HG02885 (cell line): Measurements from ENCODE around the gene TMEM132D.
"Not testable (repeated sequence)": the region's sequence is repeated elsewhere in the genome, so short reads cannot be mapped to it uniquely, and the experiment has no call there.

Source experiments
- ATAC-seq: cut with Tn5 transposase; IDR thresholded peaks from one replicate; pipeline ENCODE4 v1.9.1; 2021; ENCODE audit warnings: mild to moderate bottlenecking; ENCODE audit not compliant: unreplicated experiment, poor library complexity

TMEM132D gene

DNA sequence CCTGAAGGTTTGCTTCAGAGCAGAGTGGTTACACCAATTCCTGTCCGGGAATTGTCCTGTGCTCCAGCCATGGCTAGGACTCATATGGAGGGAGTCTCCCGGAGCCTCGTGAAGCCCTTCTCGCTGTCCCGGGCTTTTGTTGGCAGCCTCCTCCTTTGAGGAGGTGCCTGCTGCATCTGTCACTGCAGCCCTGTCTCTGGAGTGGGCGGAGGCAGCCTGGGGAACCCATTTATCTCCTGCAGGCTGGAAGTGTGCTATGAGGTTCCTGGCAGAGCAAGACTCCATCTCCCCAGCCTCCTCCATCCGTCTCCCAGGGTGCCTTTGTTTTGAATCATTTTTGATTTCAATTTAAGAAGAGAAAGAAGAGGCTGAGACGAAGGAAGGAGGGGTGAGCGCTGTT, 695.3 kb downstream of the TMEM132D start:
- no peak for ATAC-seq

- no peak for ATAC-seq
These were observed 696.7 kb downstream of the TMEM132D start for GRCh38 chr12:129207084-129207483.

- no peak for ATAC-seq
These were observed 700.4 kb downstream of the TMEM132D start for GRCh38 chr12:129203456-129203855.

DNA sequence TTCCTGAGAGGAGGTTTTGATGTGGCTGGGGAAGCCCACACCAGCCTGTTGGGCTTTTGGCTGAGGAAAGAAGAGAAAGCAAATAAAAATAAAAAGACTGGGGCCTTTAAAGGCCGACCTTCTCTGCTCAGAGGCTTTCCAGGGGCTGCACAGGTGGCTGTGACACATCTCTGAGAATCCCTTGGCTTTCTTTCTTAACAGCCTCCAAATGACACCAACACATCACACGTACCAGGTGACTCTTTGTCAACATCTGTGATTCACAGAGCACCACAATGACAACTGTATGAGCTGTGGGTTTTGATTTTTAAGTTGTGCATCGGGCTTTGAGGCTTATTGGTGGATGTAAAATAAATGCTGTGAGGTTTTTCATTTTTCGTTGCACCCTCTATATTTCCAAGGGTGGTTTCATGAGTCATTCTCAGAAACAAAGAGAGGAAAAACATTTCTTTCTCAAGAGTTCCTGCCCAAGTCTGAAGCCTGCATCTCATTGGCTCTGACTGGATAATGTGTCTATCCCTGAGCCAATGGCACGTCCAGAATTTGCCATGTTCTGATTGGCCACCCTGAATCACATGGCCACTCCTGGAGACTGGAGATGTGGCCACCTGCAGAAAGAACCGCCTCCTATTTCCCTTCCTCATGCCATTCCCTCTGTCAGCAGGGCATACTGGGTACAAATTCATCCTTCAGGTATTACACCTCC, 701.6 kb downstream of the TMEM132D start:
- ATAC-seq: no peak

DNA sequence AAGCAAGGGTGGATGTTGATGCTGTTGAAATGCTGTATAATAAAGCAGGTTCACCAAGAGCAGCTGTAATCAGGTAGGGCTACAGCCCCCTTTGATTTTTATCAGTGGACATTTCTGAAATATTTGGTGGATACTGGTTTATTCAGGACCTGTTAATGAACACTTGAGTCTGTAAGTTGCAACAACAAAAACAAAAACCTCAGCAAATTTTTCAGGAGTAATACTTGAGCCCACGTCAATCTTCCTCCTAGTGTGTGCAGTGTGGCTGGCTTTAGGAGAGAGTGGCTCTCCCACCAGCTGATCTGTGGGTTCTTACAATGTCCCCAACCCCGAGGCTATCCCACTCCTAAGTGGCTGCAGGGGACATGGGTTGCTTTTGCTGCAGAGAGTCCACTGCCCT, 702.8 kb downstream of the TMEM132D start:
- no peak for ATAC-seq

DNA sequence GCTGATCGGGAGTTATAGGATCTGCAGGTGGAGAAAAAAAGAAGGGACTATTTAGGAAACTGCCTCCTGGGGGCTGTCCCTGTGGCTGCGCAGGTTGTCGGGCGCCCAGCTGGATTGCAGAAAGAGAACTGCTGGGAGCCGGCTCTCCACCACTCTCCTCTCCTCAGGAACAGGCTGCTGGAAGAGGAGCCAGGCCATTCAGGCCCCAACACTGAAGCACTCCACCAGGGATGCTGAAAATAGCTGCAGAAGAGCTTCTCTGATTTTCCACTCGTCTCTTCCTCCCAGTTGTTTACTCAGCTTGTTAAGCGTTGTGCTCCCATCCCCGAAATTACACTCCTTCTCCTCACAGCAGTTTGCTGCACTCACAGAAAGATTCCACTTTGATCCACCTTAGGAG, 703.2 kb downstream of the TMEM132D start:
- ATAC-seq: no peak

- ATAC-seq: no peak
These were observed 706.9 kb downstream of the TMEM132D start for GRCh38 chr12:129196927-129197326.

DNA sequence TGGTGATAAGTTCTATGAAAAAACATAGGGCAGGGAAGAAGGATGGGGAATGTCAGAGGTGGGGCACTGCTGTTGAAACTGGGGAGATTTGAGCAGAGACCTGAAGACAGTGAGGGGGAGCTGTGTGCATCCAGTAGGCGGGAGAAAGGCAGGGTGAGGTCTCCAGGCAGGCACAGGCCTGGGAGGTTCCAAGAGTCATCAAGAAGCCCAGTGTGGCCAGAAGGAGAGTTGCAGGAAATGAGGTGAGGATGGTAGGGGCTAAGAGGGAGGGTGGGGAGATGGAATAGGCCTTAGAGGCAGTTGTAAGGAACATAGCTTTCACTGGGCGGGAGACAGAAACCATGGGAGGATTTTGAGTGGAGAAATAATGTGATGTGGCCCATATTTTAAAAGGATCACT, 708.7 kb downstream of the TMEM132D start:
- ATAC-seq: no peak

- ATAC-seq: no peak
These were observed 710.5 kb downstream of the TMEM132D start for GRCh38 chr12:129193263-129193871.

- no peak for ATAC-seq
These were observed 713.0 kb downstream of the TMEM132D start for GRCh38 chr12:129190827-129191226.

DNA sequence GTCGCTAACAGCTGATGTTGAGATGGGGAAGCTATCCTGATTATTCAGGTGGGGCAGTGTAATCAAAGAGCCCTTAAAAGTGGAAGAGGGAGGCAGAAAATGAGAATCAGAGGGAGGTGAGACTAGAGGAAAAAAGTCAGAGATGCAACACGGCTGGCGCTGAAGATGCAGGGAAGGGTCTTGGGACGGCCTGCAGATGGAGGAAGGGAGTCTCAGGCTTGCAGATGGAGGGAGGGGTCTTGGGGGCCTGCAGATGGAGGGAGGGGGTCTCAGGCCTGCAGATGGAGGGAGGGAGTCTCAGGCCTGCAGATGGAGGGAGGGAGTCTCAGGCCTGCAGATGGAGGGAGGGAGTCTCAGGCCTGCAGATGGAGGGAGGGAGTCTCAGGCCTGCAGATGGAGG, 713.9 kb downstream of the TMEM132D start:
- not testable (repeated sequence) for ATAC-seq

GRCh38 chr12:129186952-129187351, 716.9 kb downstream of the TMEM132D start:
- no peak for ATAC-seq

- no peak for ATAC-seq
These were observed 718.0 kb downstream of the TMEM132D start for GRCh38 chr12:129185855-129186254.

DNA sequence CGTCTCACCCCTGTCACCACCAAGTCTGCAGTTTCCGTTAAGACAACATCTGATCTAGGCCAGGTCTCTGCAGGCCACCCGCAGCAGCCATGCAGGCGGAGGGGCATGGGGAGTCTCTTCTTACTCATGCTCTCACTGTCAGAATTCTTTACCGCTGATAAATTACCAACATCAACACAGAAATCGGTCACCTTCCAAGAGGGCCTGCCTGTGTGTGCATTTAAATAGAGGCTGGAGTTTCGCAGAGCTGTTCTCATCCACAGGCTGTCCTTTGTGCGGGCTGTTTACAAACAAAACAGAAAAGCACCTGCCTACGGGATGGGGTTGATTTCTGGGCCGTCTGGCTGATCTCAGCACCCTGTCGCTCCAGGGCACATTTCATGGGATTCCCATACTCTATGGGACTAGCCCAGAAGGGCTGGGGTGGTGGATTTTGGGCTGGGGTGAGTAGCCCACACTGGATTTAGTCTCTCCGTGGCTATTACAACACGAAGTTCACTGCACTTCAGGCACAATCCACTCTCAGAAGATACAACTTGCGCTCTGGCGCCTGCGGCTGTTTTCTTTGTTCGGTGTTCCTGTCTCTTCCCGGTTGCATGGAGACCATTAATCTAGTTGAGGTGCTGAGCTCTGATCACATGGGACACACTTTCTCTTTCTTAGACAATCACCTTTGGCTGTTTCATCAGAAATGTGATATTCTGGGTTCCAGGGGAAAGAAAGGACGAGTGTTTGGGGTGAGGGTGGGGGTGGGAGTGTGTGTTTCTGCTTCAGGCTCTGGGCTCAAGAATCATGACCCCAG, 719.5 kb downstream of the TMEM132D start:
- no peak for ATAC-seq

- ATAC-seq: no peak
These were observed 723.8 kb downstream of the TMEM132D start for GRCh38 chr12:129179941-129180553.

DNA sequence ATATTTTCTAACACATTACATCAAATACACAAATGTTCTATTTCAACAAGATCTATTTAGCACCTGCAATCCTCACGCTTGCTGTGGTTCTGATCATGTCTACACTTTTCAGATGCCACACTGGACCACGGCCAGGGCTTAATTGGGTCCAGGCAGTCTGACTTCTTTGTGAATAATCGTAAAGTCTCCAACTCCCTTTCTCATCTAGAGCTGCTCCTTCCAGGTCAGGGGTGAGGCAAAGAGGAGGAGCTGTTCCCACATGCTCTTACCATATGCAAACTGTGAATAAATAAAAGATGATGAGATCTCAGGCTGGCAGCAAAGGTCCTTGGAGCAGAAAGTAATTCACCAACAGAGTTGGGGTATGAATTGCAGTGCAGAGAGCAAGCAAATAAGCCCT, 733.9 kb downstream of the TMEM132D start:
- no peak for ATAC-seq

GRCh38 chr12:129163861-129164260, 740.0 kb downstream of the TMEM132D start:
- no peak for ATAC-seq

DNA sequence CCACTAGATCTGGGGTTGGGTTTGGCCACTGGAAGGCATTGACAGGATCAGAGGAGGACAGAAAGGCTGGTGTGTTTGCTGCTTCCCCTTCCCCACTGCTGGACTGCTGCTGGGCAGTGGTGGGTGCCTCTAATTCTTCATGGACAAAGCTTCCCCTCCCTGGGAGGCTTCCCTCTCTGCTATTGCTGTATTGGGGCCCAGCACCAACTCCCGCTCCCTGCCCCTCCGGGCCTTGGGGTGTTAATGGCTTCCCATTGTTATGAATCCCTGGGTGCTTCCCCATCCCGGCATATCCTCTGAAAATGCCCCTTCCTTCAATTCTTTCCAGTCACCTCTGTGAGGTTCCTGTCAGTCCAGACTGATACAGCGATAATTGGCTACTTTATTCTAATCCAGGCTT, 740.4 kb downstream of the TMEM132D start:
- no peak for ATAC-seq

DNA sequence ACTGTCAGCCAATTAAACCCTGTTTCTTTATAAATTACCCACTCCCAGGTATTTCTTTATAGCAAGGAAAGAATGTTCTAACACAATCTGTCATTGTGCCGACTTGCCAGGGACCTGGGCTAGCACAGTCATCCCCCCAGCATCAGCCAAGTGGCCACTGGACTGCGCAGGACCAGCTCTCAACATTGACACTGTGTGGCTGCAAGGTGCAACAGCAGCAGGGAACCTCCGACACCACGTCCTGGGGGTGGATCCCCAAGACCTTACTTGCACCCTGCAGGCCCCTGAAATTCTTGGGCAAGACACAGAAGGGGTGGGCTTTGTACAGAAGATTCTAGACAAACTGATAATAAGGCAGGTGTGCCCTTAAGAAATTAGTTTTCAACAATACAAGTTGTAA, 741.0 kb downstream of the TMEM132D start:
- ATAC-seq: no peak

DNA sequence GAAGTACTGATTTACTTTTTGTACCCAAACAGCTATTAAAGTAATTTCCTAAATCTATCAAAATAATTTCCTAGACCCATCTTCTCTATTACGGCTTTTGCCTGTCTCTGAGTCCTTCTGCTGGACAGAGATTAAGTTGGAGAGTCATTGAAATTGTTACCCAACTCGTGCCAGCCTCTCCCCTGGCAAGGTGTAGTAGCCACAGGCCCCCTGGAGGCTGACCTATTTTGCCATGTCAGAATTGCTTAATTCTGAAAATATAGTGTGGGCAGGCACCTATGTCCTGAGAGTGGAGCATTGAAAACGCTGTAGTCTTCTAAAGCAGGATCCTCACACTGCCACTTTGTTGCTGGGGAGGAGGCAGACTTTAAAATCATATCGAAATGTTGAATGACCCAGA, 742.3 kb downstream of the TMEM132D start:
- no peak for ATAC-seq

- no peak for ATAC-seq
These were observed 743.5 kb downstream of the TMEM132D start for GRCh38 chr12:129160282-129160681.
